GM18868 (cell line): Measurements from ENCODE around the gene STK39.
A peak's percentile ranks its signal among the peaks of the same experiment; 100 is the strongest.
"Not testable (repeated sequence)": the region's sequence is repeated elsewhere in the genome, so short reads cannot be mapped to it uniquely, and the experiment has no call there.

Experiments used
- ATAC-seq: cut with Tn5 transposase; IDR thresholded peaks from one replicate; pipeline ENCODE4 v1.9.1; 2021; ENCODE audit warnings: mild to moderate bottlenecking, moderate library complexity; ENCODE audit not compliant: unreplicated experiment

STK39 gene

DNA sequence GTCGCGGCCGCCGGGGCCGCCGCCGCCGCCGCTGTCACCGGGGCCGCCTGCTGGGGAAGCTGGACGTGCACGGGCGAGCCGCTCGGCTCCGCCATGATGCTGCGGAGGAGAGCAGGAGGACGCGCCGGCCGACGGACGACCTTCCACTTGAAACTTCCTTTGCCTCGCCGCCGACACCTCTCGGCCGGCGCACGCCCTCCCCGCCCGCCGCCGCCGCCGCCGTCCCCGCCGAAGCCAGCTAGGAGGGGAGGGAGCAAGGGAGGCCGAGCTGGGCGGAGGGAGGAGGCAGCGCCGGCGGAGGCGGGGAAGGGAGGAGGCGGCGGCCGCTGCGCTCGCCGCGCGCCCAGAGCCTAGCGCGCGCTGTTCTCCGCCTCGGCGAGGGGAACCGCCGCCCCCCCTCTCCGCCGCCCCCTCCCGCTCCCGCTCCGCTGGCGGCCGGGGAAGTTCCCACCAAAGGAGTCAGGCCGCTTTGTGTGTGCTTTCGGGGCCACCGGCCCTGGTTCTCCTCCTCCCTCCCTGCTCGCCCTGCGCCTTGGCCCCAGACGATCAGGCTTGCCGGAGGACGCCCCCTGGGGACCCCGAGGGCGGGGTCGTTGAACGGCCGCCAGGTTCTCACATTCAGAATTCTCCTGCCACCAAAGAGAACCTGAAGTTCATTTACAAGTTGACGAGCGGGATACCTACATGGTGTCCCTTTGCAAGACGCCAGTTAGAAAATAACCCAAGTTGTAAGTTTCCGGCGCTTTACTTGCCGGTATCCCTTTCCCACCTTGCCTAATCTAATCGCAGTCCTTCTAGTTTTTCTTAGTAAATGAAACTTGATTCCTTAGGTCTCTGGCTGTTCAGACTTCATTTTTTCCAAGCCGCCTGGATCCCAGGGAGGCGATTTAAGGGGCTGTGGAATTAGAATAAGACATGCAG lies at the start of gene STK39:
Gene STK39, minus strand, starts transcription at position 255 of the 921 bp plus-strand sequence. Its CDS starts 160 bp downstream, at position 95.
- peak; percentile 78 for ATAC-seq

DNA sequence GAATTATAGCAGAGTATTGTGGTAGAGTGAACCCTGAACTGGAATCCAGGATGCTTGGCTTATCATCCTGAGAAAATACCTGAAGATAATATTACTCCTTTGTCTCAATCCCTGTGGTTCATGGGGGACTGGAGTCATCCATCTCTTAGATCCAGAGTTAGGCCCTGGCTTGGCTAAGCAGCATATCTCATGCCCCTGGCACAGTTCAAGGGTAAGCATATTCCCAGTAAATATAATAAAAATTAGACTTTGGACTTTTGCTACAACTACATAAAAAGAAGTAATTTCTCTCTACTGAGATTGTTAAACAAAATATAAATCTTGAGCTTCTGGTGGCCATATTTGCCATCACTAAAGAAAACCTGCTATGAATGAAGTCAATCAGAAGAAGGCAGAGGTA lies 47.7 kb upstream of the STK39 start:
- no peak for ATAC-seq

DNA sequence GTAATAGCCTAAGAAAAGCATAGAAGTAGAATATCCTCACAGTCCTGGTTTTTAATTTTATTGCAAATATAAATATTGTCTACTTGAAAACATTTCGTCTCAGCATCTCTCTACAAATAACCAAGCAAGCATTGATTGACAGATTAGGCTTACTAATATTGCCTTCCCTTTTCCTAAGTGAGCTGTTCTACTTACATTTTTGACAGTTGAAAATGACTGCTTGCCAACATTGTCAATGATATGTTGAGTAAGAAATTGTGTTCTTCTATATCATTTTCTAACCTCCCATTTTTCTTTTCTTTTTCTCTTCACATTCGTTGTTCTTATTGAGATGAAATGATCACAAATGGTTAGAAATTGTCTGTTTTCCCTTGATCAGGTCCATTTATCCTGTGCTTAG lies 47.0 kb upstream of the STK39 start:
- no peak for ATAC-seq

DNA sequence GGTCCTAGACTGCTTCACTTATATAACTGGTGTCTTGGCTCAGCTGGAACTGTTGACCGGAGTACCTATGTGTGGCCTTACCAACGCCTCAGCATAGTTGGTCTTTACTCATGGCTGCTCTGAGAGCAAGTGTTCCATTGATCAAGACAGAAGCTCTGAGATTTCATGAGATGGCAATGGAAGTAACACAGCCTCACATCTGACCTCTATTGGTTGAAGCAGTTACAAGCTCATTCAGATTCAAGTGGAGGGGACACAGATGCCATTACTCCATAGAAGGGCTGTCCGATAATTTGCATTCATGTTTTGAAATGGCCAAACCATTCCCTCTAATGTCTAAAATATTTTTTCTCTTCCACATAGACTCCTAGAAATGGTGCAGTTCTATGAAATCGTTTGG lies 46.4 kb upstream of the STK39 start:
- no peak for ATAC-seq

DNA sequence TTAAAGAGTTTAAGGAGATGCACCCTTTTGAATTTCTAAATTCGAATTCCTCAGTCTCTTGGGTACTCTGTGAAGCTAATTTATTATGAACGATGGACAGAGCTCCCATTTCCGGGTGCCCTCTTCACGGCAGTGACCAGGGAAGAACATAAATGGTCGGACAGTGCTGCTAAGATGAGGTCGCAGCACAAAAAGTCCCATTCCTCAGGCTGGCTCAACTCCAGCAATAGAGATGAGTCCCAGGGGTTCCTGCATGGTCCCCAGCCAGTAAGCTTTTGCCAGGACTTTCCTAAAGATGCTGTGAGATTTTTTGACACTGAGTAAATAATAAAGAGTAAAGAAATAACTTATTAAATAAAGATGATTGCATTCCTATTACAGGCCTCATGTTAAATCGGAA lies 43.0 kb upstream of the STK39 start:
- no peak for ATAC-seq

DNA sequence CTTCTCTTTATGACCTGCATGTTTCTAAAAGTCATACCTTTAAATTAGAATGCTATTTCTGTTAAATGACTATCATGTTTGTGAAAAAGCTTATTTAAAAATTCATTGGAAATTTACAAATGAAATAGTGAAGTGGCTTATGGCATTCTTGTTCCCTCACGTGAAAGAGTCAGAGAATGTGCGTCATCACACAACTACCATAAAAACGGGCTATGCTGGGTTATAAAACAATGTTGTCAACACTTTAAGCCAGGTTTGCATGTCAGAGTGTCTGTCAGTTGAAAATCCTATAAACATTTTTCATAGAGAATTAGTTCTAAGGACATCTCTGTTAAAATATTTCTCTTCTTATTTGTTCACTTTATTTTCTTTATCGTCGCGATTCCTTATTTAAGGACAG lies 42.5 kb upstream of the STK39 start:
- no peak for ATAC-seq

DNA sequence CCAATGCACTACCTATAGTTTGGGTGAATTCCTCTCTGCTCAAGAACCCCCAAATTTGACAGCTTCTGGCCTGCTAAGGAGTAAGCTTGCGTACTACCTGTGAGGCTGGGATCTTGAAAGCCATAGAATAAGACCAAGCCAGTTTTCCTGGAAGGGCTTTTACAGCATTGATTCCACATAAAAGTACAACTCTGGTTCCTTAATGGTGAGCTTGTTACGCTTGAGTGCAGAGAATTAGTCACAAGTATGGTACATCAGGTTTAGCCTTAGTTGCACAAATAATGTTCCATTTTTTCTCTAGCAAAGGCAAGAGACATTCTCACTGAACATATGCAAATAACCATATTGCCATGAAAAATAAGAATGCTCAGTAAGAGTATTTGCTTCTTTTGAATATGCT lies 39.1 kb upstream of the STK39 start:
- no peak for ATAC-seq

DNA sequence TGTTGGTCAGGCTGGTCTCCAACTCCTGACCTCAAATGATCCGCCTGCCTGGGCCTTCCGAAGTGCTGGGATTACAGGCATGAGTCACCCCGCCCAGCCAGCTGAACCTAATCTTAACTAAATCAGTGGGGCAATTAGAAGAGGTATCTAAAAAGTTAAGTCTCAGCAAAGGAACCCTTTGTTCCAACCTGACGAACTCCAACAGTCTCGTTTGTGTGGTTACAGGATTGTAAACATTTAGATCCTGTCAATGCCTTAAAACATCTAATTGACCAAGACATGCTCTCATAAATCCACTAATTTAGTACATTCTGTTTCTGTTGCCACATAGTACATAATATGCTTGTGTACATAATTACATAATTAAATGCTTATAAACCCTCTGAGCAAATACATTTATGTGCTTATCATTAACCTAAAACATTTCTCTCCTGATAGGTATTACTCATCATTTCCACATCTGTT lies 31.1 kb upstream of the STK39 start:
- no peak for ATAC-seq

DNA sequence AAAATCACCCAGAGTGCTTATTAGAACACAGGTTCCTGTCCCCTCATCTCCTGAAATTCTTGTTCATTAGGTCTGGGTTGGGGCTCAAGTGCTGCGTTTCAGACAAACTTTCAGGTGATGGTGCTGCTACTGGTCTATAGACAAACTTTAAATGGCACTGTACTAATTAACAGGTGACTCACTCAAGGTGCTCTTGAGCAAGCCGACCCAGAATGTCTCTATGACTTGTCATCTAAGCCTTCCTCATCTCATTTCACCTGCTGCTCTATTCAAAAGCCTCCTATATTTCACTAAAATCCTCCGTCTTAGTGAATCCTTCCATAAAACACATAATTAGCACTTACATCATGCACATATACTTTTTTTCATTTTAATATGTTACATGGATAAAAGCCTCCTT lies 29.9 kb upstream of the STK39 start:
- no peak for ATAC-seq

DNA sequence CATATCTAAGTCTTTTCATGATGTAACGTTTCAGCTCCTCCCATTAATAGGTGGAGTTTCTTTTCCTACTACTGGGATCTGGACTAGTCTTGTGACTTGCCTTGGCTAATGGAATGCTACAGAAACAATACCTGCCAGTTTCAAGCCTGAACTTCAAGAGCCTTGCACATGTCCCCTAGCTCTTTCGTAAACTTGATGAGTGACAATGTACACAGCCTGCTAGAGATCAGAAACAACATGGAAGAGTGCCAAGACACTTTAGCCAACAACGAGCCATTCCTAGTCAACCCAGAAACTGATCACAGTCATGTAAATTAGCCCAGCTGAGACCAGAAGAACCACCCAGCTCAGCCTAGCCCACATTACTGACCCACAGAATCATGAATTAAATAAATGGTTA lies 24.8 kb upstream of the STK39 start:
- no peak for ATAC-seq

DNA sequence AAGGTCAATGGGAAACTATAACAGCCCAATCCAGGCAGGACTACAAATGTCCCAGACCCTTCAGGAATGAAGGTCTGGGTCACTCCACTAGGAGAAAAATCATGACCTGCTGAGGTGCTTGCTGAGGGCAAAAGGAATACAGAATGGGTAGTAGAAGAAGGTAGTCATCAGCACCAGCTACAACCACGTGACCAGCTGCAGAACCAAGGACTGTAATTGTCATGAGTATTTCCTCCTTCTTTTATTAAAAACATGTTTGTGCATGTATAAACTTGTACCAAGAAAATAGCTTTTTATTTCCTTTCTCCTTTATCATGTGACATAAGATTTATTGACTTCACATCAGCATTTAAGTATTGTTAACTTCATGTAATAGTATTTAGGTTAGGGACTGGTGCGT lies 15.5 kb upstream of the STK39 start:
- not testable (repeated sequence) for ATAC-seq

DNA sequence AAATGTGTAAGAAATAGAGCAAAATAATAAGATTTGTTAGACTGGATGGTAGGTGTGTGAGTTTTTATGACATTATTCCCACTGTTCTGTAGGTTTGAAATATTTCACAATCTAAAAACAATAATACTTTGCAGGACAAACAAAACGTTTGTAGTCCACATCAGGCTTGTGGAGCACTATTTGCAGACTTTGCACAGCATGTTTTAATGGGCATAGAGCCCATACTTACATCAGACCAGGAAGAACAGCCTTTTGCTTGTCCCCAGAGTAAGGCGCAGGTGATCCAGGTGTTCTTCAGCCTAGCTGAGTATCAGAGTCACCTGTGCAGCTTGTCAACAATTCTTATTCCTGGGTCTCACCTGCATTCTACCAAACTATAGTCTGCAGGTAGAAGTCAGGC lies 9.1 kb upstream of the STK39 start:
- no peak for ATAC-seq

DNA sequence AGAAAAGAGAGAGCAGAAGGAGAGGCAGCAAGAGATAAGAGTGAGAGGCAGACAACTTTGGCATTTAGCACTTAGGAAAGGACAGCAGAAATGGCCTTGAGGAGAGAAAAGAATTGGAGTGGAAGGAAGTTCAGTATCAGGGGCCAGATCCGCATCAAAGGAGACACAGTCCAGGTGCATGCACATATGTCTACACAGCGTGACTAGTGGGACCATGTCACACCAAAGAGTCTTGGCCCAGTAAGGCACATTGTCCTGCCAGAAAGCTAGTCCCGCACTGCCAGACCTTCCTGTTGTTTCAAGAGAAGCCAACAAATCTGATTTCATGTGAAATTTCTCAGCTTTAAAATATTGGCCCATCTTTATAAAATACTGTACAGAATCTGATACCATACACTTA lies 8.5 kb upstream of the STK39 start:
- ATAC-seq, result no peak

DNA sequence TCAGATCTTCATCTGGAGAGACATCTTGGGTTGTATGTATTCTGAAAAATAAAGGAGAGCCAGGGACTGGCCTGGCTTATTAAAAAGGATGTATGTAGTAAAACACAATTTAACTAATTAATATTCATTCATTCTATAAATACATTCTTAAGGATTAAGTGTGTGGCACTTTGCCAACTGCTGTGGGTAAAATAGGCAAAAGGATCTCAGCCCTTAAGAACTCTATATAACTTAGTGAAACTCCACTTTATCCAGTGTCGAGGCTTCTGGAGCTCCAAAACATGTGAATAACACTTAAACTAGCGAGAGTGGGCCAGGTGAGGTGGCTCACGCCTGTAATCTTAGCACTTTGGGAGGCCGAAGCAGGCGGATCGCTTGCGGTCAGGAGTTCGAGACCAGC lies 7.7 kb upstream of the STK39 start:
- ATAC-seq, result no peak

DNA sequence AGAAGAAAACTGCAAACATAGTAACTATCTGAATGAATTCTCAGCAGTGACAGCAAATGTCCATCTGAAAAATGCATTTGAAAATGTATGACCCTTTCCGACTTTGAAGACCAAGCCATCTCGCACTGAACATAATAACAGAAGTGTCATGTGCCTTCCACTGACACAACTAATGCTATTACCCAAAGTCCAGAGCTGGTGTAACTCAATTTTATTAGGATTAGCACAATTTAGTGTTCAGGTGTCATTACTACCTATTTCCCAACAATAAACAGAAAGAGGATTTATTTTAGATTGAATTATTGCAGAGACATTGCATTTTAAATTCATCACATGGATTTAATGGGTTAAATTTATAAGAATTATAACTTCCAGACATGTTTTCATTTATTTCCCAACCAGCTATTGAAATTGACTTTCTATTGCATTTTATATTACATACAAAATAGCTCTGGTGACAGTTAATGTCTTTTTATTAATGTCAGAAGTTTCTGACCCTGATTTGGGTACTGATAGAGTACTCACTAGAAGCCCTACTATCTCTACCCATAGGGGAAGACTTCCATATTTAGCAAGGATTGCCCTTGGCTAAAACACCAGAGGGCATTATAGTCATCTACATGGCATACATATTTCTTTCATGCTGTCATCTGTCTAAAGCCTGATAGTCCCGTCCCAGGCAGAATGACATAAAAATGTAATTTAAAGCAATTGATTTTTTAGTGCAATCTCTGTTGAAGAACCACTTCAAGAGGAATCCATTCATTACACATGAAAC lies 7.0 kb upstream of the STK39 start:
- no peak for ATAC-seq

DNA sequence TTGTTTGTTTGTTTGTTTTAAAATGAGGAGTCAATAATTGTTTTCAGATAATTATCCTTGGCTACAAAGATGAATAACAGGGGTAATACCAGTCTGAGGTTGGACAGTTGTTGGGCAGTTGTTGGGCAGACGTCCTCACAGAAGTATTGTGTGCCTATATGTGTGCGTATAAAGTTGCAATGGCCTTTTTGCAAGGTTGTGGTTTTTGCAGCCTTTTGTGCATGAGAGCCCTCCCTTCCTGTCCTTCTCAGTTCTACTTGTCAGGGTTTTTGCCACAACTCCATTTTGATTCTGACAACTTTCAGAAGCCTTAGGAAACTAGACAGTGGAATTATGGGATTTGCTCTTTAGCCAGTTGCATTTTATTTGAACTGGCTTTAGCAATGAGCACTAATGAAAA lies 6.0 kb upstream of the STK39 start:
- no peak for ATAC-seq

DNA sequence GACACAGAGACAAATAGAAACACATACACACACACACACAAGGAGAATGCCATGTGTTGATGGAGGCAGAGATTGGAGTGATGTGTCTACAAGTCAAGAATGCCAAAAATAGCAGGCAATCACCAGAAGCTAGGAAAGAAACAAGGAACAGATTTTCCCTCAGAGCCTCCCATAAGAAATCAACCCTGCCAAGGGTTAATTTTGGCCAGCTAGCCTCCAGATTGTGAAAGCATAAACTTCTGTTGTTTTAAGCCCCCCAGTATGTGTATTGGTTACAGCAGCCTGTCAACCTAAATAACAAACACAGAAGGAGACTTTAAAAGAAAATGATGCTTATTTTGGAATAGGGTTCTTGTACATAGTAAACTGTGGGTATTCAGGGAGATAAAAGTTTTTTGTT lies 5.6 kb upstream of the STK39 start:
- ATAC-seq, result no peak

DNA sequence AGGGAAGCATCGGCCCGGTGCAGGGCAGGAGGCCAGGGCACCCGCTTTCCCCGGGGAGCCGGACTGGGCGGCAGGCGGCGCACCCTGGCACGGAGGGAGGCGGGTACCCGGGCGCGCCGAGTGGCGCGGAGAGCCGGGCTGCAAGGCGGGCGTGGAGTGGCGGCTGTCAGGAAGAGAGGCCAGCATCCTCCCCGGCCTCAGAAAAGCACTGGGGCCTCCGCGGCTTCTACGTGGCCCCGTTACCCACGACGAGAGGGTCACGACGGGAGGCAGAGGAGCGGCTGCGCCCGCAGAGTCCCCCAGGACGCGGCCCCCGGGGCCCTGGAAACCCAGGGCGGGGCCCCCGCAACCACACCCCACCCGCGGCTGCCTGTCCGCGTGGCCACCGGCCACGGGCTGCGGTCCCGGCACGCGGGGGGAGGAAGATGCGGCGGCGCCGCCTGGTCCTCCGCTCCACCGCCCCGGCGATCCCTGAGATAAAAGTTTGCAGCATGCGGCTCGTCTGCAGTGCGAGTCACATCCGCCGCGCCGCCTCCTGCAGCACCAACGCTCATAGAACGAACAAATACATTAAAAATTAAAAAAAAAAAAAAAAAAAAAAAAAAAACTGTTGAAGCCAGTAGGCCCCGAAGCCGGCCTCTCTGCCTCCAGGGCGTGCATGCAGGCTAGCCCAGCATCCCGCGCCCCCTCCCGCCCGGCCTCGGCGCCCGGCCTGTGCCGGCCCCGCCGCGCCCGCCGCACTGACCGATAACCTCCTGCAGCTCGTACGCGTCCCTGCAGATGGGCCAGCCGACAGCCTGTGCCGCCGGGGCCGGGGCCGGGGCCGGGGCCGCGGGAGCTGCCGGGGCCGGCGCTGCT lies 683 bp downstream of the STK39 start:
- ATAC-seq, result peak; percentile 43

DNA sequence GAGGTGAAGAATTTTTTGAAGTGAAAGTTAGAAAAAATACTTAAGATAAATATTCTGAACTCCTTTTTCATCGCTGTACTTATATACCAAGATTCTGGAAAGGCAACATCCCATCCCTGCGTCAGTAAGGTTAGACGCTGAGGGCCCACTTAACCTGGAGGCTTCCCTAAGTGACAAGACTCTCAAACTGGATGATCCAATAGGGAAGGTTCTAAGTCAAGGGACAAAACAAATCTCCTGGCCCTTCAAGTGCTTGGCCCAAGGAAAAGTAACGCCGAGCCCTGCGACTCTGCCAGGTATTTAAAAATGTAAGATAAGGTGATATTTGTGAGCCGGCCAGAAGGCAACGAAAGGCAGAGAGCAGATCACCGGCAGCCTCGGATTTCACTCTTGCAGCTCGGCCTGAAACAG lies 1.3 kb downstream of the STK39 start:
- ATAC-seq, result no peak

DNA sequence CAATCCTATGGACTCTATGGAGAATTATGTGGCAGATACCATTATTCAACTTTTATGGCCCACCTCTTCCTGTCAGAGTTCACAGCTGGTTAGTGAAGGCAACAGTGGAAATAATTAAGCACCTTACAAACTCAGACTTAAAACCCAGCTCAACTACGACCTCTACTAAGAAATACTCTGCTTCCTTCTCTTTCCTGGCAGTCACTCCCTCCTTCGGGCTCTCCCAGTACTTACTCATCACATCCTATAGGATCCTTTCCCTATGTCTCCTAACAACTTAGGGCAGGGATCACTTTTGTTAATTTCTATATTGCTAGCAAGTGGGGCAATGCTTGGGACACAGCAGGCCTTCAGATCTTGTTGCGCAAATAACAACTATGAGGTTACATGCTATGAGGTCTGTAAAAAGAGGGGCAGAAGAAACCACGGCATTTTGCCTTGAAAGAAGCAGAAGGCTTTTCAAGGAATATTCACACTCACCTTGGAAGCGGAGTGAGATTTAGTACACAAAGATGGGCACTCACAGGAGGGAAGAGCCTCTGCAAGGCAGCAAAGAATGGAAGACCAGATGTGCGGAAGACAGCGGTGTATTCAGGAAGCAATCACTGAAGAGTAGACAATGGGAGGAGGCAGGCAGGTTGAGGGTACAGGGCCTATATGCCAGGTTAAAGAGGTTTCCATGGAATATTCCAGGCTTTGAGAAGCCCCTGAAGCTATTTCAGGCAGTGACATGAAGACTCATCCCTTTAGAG lies 2.1 kb downstream of the STK39 start:
- ATAC-seq, result no peak
